MV-4-11 (cell line): ENCODE results near the gene NUP107.
"Not testable (repeated sequence)": the region's sequence is repeated elsewhere in the genome, so short reads cannot be mapped to it uniquely, and the experiment has no call there.

Source experiments
- DNase-seq: peaks from one replicate; lab custom pipeline; 2025; lab: John Stamatoyannopoulos, UW

Gene NUP107

DNA sequence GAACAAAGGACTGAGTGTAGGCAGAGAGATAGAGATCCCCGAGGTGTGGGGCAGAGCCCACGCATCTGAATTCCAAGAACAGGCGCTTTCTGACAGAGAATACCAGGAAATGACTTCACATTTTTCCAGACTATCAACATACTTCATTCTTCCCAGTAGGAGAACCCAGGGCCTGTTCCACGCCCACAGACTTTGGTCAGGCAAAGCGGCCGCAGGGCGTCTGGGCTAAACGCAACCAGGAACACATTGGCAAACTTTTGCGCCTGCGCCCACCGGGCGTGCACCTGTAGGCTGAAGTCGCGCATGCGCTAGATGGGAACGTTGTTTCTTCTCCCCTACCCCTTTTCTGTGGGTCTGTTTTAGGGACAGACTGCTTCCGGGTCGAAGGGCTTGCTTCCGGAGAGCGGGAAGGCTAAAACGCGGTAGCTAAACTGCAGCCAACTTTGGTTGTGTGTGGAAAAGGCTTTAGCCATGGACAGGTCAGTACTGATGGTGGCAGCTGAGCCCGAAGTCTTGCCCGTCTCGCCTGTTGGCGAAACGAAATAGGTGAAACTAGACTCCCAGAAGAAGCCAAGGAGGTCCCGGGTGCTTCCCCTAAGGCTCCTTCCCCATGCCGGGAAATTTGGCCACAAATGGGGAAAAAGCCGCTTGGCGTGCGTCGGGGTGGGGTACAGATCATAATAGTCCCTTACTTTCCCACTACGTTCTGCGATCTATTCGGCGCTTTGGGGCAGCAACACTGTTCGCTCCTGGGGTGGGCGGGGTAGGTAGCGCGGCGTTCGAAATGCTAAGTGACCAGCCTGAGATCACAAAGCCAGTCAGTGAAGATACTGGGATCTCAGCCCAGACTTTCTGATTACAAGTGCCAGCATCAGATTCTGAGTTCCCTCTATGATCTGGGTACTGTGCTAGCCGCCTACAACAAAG is at the start of gene NUP107:
TSS of gene NUP107 (plus strand) at position 384 of the 927 bp plus-strand sequence. CDS start at position 472, 88 bp downstream.
- peak; percentile 96 for DNase-seq

DNA sequence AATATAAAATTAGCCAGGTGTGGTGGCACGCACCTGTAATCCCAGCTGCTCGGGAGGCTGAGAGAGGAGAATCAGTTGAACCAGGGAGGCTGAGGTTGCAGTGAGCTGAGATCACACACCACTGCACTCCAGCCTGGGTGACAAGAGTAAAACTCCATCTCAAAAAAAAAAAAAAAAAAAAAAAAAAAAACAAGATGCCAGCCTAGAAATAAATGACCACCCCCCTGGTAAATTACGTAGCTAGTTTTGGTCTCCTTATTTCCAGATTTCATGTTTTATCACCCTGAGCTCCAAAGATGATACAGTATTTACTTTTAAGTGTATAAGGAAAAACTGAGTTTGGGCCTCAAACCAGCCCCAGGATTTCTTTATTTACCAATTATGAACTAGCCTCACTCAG is 49.3 kb upstream of the NUP107 start:
- not testable (repeated sequence) for DNase-seq

DNA sequence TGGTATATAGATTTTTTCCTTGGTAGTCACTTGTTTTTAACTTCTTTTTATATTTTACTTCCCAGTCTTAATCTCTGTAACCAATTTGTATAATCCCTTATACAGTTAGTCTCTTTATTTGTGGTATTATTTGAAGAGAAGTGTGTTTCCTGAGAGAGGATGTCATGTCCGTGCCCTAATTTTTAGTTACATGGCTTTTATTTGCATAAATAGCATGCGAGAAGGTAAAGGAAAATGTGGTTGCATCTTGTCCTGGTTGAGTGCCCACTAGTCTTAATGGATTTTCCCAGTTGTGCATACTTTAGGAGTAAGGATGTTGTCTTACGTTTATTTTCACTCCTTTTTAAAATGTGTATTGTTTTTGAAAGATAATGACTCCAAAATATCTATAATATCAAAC is 48.6 kb upstream of the NUP107 start:
- no peak for DNase-seq

DNA sequence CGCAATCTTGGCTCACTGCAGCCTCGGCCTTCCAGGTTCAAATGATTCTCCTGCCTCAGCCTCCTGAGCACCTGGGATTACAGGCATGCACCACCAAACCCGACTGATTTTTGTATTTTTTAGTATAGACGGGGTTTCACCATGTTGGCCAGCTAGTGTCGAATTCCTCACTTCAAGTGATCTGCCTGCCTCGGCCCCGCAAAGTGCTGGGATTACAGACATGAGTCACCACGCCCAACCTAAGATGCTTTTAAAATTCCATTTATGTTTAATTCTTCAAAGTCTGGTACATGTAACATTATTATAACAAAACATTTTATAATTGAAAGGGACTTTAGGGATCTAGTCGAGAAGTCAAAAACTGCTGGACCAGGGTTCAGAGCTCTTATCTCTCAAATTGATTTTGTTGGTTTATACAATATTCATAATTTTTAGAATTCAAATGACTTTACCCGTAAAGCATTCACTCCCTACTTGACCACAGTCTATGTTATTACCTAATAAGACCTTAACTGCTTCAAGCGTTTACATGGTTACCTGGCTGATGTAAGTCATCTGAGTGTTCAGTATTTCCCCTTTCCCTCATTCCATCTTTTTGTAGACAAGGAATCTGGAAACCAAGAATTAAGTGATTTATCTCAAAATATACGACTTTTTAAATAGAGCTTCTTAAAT is 47.9 kb upstream of the NUP107 start:
- no peak for DNase-seq

DNA sequence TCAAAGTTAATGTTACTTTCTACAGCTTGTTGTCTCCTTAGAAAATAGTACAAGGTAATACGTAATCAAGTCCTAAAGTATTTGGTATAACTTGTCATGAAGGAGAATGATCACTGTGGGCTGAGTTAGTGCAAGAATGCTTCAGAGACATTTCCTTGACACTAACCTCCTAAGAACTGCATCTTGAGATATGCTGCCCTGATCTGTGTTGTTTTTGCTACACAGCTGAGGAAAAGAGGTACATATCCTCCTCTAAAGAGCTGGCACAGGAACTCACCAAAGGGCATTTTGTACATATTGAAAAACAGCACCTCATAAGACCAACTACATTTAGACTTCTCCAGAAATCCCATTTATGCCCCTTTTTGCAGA is 47.4 kb upstream of the NUP107 start:
- DNase-seq, result no peak

DNA sequence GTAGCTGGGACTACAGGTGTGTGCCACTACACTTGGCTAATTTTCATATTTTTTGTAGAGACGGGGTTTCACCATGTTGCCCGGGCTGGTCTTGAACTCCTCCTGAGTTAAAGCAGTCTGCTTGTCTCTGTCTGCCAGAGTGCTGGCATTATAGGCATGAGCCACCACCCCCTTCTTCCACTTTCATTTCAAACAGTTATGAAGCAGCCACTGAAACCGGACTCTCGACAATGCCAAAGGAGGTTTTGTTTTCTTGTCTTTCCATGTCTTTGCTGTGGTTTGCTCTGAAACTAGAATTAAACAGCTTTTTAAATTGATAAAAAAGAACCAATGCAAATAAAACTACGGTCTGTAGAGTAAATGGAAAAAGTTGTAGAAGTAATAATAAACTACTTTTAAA is 45.6 kb upstream of the NUP107 start:
- DNase-seq, result peak; percentile 13

DNA sequence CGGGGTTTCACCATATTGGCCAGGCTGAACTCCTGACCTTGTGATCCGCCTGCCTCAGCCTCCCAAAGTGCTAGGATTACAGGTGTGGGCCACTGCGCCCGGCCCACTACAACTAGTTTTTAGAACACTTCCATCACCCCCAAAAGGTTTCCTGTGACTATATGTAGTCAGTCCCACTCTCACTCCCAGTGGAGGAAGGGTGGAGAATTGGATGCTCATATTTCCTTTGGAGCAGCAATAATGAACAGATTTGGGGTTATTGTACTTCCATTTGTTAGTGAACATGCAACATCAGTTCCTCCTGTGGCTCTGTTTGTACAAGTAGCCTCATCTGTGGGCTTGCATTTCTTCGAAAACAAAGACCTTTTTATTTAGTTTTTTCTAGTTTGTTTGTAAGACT is 40.3 kb upstream of the NUP107 start:
- DNase-seq, result no peak

DNA sequence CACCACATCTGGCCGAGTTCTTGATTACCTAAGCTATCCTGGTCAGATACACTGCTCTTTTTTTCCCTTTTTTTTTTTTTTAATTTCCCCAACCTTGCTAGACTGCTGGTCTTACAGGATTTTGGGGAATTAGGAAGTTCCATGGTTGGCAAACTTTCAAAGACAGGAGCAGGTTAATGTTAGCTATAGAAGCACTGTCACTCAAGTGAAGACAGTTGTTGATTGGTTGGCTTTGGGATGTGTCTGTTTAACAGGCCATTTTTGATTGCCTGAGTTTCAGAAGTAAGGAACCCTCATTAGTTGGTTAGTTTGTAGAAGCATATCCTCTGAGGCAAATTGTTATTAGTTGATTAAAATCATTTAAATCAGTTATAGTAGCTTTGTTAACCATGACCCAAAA is 39.3 kb upstream of the NUP107 start:
- no peak for DNase-seq

DNA sequence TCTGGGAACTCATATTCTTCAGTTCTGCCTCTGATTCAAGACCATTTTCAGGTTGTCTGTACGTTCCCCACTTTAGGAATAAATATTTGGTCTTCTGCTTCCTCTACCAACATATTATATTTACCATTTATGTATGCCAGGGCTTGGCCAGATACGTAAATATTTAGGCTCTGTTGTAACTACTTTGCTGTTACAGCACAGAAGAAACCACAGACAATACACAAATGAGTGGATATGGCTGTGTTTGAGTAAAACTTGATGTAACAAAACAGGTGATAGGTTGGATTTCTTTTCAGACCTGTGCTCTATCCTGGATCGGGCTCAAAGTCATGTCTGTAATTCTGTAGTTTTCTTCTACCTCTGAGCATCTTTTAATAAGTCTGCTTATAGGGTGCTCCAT is 38.6 kb upstream of the NUP107 start:
- DNase-seq, result no peak

DNA sequence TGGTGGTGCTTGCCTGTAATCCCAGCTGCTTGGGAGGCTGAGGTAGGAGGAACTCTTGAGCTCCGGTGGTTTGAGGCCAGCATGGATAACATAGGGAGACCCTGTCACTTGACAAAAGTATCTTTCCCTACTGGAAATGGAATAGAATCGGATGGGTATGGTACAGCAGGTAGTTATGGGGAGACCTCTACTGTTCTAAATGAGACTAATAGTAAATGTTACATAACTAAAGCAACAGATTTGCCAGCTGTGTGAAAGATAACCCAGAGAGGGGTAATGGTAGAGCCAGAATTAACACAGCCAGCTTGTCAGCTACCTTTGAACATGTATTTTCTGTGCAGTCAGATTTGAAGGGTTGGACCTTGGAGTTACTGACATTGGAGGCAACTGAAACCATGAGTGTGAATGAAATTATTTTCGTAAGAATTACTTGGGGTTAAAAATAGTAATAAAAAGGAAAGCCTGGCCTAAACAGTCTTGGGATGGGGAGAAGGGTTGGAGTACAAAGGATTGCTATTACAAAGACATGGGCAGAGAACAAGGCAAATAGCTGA is 21.7 kb upstream of the NUP107 start:
- no peak for DNase-seq

DNA sequence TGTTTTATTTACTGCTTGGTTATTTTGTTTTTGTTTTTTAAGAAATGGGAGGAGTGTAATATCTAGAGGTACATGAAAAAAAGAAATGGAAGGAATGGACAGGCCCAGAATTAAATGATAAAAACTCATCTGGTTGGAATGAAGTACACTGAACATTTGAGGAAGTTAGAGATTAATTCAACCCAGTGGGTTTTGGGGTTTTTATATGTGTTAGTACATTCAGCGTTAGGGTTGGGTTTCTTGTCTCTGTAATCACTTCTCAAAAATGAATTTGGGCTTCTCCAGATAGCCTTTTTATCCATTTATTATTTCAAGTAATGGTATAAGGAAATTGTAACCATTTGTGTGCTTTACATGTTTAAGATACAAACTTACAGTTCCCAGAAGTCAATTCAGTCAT is 19.5 kb upstream of the NUP107 start:
- DNase-seq, result peak; percentile 42

DNA sequence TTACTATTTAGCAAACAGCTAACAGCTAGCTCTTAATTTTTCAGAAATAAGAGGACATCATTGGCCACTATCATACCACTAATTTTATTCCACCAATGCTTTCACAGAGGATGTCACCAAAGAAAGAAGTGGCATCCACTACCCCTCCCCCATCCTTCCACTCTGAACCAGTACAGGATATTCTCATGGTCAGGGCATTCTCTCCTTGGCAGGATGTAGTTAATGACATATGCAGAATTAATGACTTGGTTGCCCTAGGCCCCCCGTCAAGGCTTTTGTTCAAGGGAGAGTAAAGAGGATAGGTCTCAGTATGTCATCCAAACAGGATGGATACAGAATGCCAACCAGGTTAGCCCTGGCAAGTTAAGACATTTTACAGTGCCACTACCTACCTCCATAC is 18.9 kb upstream of the NUP107 start:
- no peak for DNase-seq

DNA sequence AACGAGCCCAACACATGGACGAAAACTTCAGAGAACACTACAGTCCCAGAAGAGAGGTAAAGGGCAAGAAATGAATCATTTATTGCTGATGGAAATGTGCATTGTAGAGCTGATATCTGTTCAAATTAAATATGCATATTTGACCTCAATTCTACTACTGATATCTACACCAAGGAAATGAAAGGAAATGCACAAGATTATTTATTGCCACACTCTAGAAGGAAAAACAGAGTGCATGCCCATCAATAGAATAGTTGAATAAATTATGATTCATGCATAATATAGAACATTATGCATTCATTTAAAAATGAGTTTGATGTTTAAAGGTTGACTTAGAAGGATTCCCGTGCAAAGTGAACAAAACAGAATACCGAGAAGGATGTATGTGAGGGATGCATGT is 15.6 kb upstream of the NUP107 start:
- DNase-seq, result no peak

DNA sequence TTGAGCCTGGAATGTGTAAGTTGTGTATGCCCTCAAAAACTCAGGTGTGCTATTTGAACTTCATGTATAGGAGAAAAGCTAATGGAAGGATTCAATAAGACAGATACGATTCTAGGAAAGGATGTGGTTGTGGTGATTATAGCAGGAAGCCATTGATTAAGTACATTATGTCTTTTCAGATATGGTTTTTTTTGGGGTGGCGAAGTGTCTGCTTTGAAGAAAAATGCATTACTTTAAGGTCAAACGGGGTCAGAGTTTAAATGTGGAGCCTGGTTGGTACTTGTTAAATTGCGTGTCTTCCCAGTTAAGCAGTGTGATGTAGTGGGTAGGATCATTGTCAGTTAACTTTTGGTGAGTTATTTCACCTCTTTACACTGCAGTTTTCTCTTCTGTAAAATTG is 13.0 kb upstream of the NUP107 start:
- DNase-seq, result no peak

DNA sequence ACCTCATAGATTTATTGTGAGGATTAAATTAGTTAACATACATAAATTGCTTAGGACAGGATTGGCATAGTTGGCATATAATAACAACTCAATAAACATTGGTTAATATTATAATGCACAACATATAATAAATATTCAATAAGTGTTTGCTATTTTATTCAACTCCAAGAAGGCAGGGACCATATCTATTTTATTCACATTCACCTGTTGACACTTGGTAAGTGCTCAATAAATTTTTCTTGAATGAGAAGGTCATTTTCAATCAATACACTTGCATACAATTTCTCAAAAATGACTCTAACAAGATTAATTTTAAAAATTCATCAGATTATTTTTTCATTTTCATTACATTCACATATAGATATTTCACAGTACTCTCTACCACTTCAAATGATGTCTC is 12.4 kb upstream of the NUP107 start:
- no peak for DNase-seq

DNA sequence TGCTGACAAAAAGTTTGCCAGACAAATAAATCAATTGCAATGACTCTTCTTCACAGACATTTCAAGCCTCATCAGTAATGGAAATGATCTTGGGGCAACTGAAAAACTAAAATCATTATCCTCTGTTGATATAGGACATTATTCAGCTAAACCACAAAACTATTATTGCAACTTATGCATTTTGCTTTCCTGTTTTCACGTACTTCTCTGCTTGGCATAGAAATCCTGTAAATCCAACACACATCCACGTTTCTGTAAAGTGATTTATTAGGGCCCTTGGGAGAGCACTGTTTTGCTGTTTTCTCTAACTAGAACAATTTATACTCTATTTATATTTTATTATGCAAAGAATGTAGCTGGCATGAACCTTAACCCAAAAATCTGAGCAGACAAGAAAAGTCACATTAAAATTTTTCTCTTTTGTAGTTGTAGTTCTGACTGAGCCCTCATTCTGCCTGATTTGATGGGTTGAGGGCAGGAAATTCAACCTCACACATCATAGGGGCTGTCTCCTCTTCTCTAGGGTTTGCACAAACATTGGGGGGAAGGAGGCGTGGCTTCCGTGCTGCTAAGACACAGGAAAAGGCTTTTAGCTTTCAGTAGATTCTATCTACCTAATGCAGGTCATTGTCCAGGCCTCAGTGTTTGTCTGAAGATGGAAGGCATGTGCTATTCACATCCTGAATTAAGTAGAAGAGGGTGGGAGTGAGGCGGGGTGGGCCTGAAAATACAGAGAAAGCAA is 11.5 kb upstream of the NUP107 start:
- DNase-seq, result no peak

DNA sequence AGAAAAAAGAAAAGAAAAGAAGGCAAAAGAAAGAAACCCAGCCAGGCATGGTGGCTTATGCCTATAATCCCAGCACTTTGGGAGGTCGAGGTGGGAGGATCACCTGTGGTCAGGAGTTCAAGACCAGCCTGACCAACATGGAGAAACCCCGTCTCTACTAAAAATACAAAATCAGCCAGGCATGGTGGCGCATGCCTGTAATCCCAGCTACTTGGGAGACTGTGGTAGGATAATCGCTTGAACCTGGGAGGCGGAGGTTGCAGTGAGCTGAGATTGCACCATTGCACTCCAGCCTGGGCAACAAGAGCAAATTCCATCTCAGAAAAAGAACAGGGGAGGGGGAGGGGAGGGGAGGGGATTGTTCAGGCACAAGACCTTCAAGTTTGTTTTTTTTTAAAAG is 9.9 kb upstream of the NUP107 start:
- not testable (repeated sequence) for DNase-seq

DNA sequence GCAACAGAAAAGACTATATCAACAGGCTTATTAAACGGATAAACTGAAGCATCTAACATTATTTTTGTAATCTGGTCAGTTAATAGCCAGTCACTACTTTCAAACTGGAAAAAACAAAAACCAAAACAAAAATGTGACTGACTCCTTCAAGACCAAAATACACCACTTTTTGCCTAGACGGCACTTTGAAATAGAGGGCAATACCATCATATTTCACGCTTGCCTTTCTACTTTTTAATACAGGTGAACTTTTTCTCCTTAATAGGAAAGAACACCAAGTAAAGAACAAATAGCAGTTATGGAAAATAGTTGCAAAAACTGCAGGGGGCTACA is 550 bp upstream of the NUP107 start:
- no peak for DNase-seq

DNA sequence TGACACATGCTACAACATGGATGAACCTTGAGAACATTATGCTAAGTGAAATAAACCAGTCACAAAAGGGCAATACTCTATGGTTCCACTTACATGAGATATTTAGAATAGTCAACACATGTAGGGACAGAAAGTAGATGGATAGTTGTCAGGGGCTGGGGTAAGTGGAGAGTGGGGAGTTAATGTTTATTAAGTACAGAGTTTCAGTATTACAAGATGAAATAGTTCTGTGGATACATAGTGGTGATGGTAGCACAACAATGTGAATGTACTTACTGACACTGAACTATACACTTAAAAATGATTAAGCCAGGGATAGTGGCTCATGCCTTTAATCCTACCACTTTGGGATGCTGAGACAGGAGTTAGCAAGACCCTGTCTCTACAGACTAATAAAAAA is 8.7 kb downstream of the NUP107 start:
- DNase-seq, result no peak

DNA sequence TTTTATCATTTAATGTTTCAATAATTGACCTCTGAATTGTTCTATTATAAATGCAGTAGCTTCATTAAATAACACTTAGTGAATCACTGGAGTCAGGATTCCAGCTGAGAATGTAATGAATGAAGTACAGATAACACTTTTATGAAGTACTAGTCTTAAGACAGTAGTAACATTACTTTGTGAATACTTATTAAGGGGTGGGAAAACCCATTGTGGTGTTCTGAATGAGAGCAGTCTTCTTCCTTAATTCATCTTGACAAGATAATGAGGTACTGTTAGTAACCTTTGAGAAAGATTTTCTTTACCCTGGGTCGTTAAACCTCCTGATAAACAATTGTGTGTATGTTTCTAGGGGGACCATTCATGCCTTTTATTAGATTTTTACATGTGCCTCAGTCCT is 12.7 kb downstream of the NUP107 start:
- no peak for DNase-seq

DNA sequence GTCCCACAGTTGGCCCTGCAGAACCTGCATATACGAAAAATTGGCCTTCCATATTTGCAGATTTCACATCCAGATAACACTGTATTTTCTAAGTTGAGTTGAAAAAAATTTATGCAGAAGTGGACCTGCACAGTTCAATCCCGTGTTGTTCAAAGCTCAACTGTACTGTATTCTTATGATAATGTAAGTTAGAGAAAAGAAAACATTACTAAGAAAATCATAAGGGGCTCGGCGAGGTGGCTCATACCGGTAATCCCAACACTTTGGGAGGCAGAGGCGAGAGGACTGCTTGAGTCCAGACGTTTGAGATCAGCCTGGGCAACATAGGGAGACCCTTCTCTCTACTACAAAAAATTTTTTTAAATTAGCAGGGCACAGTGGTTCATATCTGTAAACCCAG is 41.0 kb downstream of the NUP107 start:
- DNase-seq, result no peak

DNA sequence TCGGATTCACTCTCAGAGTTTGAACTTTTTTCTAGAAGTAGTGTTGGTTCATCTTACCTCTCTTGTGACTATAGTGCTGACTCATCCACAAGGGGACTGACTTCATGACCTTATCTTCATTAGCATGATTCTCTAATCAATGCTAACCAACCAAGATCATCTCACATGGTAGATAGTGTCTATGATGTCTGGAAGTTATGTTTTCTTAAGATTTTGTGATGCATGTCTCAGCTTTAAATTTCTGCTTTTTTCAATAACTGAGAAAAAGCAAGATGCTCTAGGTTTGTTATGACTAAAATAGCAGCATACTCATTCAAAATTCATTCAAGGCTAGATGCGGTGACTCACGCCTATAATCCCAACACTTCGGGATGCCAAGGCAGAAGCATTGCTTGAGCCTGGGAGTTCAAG is 46.9 kb downstream of the NUP107 start:
- no peak for DNase-seq

DNA sequence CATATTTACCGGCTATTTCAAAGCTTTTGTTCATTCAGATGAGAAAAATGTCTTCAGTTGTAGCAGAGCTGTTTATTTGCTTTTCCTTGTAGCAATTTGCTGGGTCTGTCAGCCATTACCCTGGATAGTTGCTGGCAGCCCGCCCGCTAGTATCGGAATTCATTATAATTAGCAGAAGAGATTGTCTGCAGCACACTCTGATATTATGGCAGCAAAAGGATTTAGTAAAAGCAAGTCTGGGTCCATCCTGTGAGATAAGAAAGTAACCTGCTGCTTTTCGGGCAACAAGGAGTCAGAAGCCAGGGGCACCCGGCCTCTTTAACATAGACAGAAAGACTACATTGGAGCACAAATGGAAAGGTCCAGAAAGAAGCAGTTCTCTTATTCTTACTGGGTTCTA is 53.1 kb downstream of the NUP107 start:
- DNase-seq, result no peak
